HEK293 (cell line): ENCODE data around the gene ZNF619.

ENCODE experiments used
- CTCF ChIA-PET: fragments of 350-600 bp; formaldehyde crosslinking; extraction: SDS; loops from one replicate; lab custom pipeline; 2021; ENCODE audit warnings: antibody characterized with exemption; lab: Yijun Ruan, JAX
- POLR2A ChIA-PET: fragments of 300-600 bp; formaldehyde crosslinking; extraction: SDS; loops from one replicate; lab custom pipeline; 2020; ENCODE audit warnings: antibody characterized with exemption, inconsistent platforms; lab: Yijun Ruan, JAX
- H3K27ac ChIP-seq: fragments of 200-500 bp; sonication (Bioruptor generic); 2 replicates; pipeline ENCODE4 v1.5.1; 2014; ENCODE audit warnings: low read depth, low read length, control low read depth, inconsistent platforms; ENCODE audit errors: extremely low read depth
- H3K36me3 ChIP-seq, 2 experiments: fragments of 200-500 bp in 1 of 2; sonication (Bioruptor generic) in 1 of 2; 1 replicate in 1 of 2; 2 replicates in 1 of 2; pipeline ENCODE4 v1.5.1; 2014 to 2017; ENCODE audit warnings: inconsistent platforms in 2 of 2, low read length in 2 of 2; ENCODE audit not compliant: control insufficient read depth in 2 of 2, insufficient read depth in 1 of 2
- H3K4me1 ChIP-seq: fragments of 200-500 bp; sonication (Bioruptor generic); 2 replicates; pipeline ENCODE4 v1.5.1; 2014; ENCODE audit warnings: mild to moderate bottlenecking, low read length, inconsistent platforms; ENCODE audit not compliant: control insufficient read depth, insufficient read depth
- H3K4me3 ChIP-seq: 2 replicates; pipeline ENCODE4 v1.5.1; 2011; ENCODE audit warnings: low read depth, mild to moderate bottlenecking, control low read depth, low read length, moderate library complexity
- H3K9me3 ChIP-seq: fragments of 200-500 bp; sonication (Bioruptor generic); 2 replicates; pipeline ENCODE4 v1.5.1; 2014; ENCODE audit warnings: low read depth, low read length, inconsistent platforms; ENCODE audit not compliant: control insufficient read depth, insufficient read depth
- GFI1B ChIP-seq: fragments of 450-650 bp; formaldehyde crosslinking; IDR thresholded peaks from 2 replicates; pipeline ENCODE4 v1.5.1; 2016; ENCODE audit warnings: missing biosample characterization, missing genetic modification characterization
- GLIS2 ChIP-seq: fragments of 450-650 bp; formaldehyde crosslinking; IDR thresholded peaks from 2 replicates; pipeline ENCODE4 v1.5.1; 2016; ENCODE audit warnings: missing biosample characterization, missing genetic modification characterization
- KLF10 ChIP-seq: fragments of 450-650 bp; IDR thresholded peaks from 2 replicates; pipeline ENCODE4 v1.5.1; 2018; ENCODE audit warnings: missing biosample characterization, mild to moderate bottlenecking, missing genetic modification characterization
- SCRT2 ChIP-seq: fragments of 450-650 bp; formaldehyde crosslinking; IDR thresholded peaks from 2 replicates; pipeline ENCODE4 v1.5.1; 2016; ENCODE audit warnings: missing biosample characterization, missing genetic modification characterization
- YY1 ChIP-seq: fragments of 450-650 bp; formaldehyde crosslinking; IDR thresholded peaks from 2 replicates; pipeline ENCODE4 v1.5.1; 2018; ENCODE audit warnings: missing biosample characterization, missing genetic modification characterization
- ZNF157 ChIP-seq: fragments of 450-650 bp; formaldehyde crosslinking; IDR thresholded peaks from 2 replicates; pipeline ENCODE4 v1.5.1; 2016; ENCODE audit warnings: missing biosample characterization, missing genetic modification characterization
- ZNF19 ChIP-seq: fragments of 450-650 bp; formaldehyde crosslinking; IDR thresholded peaks from 2 replicates; pipeline ENCODE4; 2016; ENCODE audit warnings: missing biosample characterization, missing genetic modification characterization, low read depth
- ZNF311 ChIP-seq: fragments of 450-650 bp; formaldehyde crosslinking; IDR thresholded peaks from 2 replicates; pipeline ENCODE4 v1.5.1; 2017; ENCODE audit warnings: missing biosample characterization, missing genetic modification characterization, borderline replicate concordance
- ZNF335 ChIP-seq: fragments of 450-650 bp; formaldehyde crosslinking; conservative IDR thresholded peaks from 2 replicates; pipeline ENCODE4 v1.5.1; 2016; ENCODE audit warnings: missing biosample characterization, missing genetic modification characterization
- ZNF426 ChIP-seq: fragments of 450-650 bp; formaldehyde crosslinking; IDR thresholded peaks from 2 replicates; pipeline ENCODE4 v1.5.1; 2017; ENCODE audit warnings: missing biosample characterization, missing genetic modification characterization, mild to moderate bottlenecking, inconsistent platforms, moderate library complexity
- ZNF433 ChIP-seq: fragments of 450-650 bp; formaldehyde crosslinking; IDR thresholded peaks from 2 replicates; pipeline ENCODE4 v1.5.1; 2016; ENCODE audit warnings: missing biosample characterization, missing genetic modification characterization, low read depth
- ZNF473 ChIP-seq: fragments of 450-650 bp; formaldehyde crosslinking; IDR thresholded peaks from 2 replicates; pipeline ENCODE4 v1.5.1; 2017; ENCODE audit warnings: missing biosample characterization, missing genetic modification characterization
- ZNF544 ChIP-seq: fragments of 450-650 bp; formaldehyde crosslinking; IDR thresholded peaks from 2 replicates; pipeline ENCODE4 v1.5.0; 2017; ENCODE audit warnings: missing biosample characterization, missing genetic modification characterization
- ZNF560 ChIP-seq: fragments of 450-650 bp; formaldehyde crosslinking; IDR thresholded peaks from 2 replicates; pipeline ENCODE4 v1.5.1; 2017; ENCODE audit warnings: missing biosample characterization, missing genetic modification characterization, borderline replicate concordance
- ZNF571 ChIP-seq: fragments of 450-650 bp; formaldehyde crosslinking; IDR thresholded peaks from 2 replicates; pipeline ENCODE4 v1.5.0; 2017; ENCODE audit warnings: missing biosample characterization, missing genetic modification characterization
- ZNF660 ChIP-seq: fragments of 450-650 bp; IDR thresholded peaks from 2 replicates; pipeline ENCODE4 v1.5.1; 2018; ENCODE audit warnings: missing biosample characterization, mild to moderate bottlenecking, missing genetic modification characterization
- ZNF707 ChIP-seq: fragments of 450-650 bp; formaldehyde crosslinking; IDR thresholded peaks from 2 replicates; pipeline ENCODE4 v1.5.1; 2016; ENCODE audit warnings: missing biosample characterization, missing genetic modification characterization
- ZNF76 ChIP-seq: fragments of 450-650 bp; formaldehyde crosslinking; IDR thresholded peaks from 2 replicates; pipeline ENCODE4; 2016; ENCODE audit warnings: low read depth, missing biosample characterization, missing genetic modification characterization, borderline replicate concordance
- ZSCAN23 ChIP-seq: fragments of 450-650 bp; formaldehyde crosslinking; IDR thresholded peaks from 2 replicates; pipeline ENCODE4 v1.5.1; 2016; ENCODE audit warnings: missing biosample characterization, missing genetic modification characterization
- TF ChIP-seq, protein P1 (sequence below): fragments of 450-650 bp; formaldehyde crosslinking; IDR thresholded peaks from 2 replicates; pipeline ENCODE4 v1.5.1; 2016; ENCODE audit warnings: missing biosample characterization, missing genetic modification characterization
- TF ChIP-seq, protein P2 (sequence below): fragments of 450-650 bp; formaldehyde crosslinking; IDR thresholded peaks from 2 replicates; pipeline ENCODE4 v1.5.1; 2016; ENCODE audit warnings: missing biosample characterization, missing genetic modification characterization
- TF ChIP-seq, protein P3 (sequence below): fragments of 450-650 bp; formaldehyde crosslinking; IDR thresholded peaks from 2 replicates; pipeline ENCODE4 v1.5.1; 2017; ENCODE audit warnings: missing biosample characterization, mild to moderate bottlenecking, missing genetic modification characterization, moderate library complexity

Gene ZNF619

DNA sequence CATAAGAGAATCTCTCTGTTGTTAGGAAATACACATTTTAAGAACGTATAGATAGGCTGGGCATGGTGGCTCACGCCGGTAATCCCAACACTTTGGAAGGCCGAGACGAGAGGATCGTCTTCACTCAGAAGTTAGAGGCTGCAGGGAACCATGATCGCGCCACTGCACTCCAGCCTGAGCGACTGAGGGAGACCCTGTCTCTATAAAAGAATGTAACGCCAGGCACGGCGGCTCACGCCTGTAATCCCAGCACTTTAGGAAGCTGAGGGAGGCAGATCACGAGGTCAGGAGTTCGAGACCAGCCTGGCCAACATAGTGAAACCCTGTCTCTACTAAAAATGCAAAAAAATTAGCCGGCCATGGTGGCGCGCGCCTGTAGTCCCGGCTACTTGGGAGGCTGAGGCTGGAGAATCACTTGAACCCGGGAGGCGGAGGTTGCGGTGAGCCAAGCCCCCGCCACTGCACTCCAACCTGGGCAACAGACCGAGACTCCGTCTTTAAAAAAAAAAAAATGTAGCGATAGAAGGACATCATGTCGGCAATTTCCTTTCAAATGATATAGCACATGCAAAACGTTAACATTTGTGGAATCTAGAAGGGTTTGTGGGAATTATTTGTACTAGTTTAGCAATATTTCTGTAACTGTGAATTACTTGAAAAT, 20.5 kb upstream of the ZNF619 start:
- ChIA-PET CTCF (interaction anchor here (0.6 kb wide), 1 partner anchor 17 kb away, joined by 3 read pairs; no protein-coding TSS in a partner anchor), POLR2A (interaction anchor here (0.6 to 1.9 kb wide), 11 partner anchors 8 to 482 kb away, joined by 3 to 15 read pairs (median 3); partner anchors contain the start of genes EIF1B, ZNF619, ZNF620 and ZNF621)
- H3K27ac ChIP-seq = no peak overlapping the region
- H3K9me3 ChIP-seq = no peaks in the 10 kb centered on the region
- peaks cover 24 to 38% of the 10 kb centered on the region in 2 experiments; a peak in 2 of 3 replicates for H3K36me3 ChIP-seq
- TF ChIP-seq SCRT2 (tag by site-specific recombination) (no peak), ZNF571 (tag by site-specific recombination) (no peak), ZNF473 (tag by site-specific recombination) (no peak), GFI1B (tag by site-specific recombination) (no peak), ZNF157 (tag by site-specific recombination) (no peak), ZNF707 (tag by site-specific recombination) (no peak), ZNF544 (tag by site-specific recombination) (no peak), ZNF560 (tag by site-specific recombination) (no peak), ZNF311 (tag by site-specific recombination) (no peak), ZSCAN23 (tag by site-specific recombination) (no peak), ZNF19 (no peak)
- TF ChIP-seq, protein P1, sequence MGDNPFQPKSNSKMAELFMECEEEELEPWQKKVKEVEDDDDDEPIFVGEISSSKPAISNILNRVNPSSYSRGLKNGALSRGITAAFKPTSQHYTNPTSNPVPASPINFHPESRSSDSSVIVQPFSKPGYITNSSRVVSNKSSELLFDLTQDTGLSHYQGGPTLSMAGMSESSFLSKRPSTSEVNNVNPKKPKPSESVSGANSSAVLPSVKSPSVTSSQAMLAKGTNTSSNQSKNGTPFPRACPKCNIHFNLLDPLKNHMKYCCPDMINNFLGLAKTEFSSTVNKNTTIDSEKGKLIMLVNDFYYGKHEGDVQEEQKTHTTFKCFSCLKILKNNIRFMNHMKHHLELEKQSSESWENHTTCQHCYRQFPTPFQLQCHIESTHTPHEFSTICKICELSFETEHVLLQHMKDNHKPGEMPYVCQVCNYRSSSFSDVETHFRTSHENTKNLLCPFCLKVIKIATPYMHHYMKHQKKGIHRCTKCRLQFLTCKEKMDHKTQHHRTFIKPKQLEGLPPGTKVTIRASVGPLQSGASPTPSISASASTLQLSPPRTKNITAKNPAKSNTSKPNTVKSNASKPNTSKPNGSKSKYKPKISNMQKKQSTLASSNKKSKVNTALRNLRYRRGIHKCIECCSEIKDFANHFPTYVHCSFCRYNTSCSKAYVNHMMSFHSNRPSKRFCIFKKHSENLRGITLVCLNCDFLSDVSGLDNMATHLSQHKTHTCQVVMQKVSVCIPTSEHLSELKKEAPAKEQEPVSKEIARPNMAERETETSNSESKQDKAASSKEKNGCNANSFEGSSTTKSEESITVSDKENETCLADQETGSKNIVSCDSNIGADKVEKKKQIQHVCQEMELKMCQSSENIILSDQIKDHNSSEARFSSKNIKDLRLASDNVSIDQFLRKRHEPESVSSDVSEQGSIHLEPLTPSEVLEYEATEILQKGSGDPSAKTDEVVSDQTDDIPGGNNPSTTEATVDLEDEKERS (tag by site-specific recombination) = no peak
- H3K4me3 ChIP-seq = peak overlapping the region; percentile 90
- no peaks in the 10 kb centered on the region for H3K4me1 ChIP-seq

DNA sequence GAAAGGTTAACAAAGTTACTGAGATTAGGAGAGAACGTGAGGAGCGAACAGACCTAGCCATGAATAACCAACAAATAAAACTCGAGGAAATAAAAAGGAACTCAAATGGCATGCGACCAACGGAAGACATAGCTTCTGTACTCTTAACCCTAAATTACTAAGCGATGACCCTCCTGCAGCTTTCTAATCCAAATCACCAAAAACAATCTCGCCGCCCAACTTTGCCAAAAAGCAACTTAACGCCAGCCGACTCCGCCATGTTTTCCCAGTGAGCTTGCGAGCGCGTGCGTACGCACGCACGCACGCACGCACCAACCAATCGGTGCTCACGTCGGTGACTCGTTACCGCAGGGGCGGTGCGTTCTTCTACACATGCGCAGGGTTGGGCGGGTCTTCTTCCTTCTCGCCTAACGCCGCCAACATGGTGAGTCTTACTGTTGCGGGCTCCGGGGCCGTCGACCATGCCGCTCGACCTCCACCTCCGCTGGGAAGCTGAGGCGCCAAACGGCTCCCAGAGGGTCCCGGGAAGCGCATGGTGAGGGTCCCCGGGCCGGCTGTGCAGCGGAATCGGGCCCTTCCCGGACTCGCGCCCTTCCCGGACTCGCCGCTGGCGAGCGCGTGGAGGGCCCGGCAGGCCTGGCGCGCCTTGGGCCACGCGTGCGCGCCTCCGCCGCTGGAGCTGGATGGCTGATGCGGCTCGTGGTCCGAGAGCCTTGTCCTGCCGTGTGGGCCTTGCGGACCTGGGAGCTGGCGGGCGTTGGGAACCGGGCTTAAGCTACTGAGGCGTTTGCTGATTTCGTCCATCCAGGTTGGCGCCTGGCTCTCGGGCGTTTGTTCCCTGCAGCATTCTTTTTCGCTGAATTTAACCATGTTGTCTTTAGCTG, 19.7 kb upstream of the ZNF619 start, which contains the start of gene RPL14:
RPL14 (plus strand) TSS at position 400 of the 884 bp plus-strand sequence; CDS start at position 533, 133 bp downstream.
- Histone ChIP-seq H3K4me3 (peak within 1 kb of the TSS; percentile 90), H3K9me3 (no peaks in the 10 kb centered on the region), H3K4me1 (no peaks in the 10 kb centered on the region), H3K27ac (peak within 1 kb of the TSS; percentile 62; the same call in 1 of the 2 replicates), H3K36me3 (peaks cover 24 to 46% of the 10 kb centered on the region in 2 experiments; a peak in 2 of 3 replicates)
- ChIA-PET CTCF (interaction anchor here (0.6 to 0.7 kb wide), 2 partner anchors 17 to 227 kb away, joined by 3 read pairs; no protein-coding TSS in a partner anchor), POLR2A (interaction anchor here (0.6 to 1.9 kb wide), 11 partner anchors 9 to 481 kb away, joined by 3 to 15 read pairs (median 3); partner anchors contain the start of genes EIF1B, ZNF619, ZNF620 and ZNF621)
- TF ChIP-seq GLIS2 (tag by site-specific recombination) = no peak
- peak; percentile 39 for TF ChIP-seq ZNF335
- TF ChIP-seq ZNF76 (tag by site-specific recombination) = peak; percentile 69; the same call in 1 of the 2 replicates
- 0 out of 2 replicates have a peak, but pooled peaks have one; percentile 6 for TF ChIP-seq KLF10
- 0 out of 2 replicates have a peak, but pooled peaks have one; percentile 36 for TF ChIP-seq YY1 (tag by site-specific recombination)
- TF ChIP-seq, protein P2, sequence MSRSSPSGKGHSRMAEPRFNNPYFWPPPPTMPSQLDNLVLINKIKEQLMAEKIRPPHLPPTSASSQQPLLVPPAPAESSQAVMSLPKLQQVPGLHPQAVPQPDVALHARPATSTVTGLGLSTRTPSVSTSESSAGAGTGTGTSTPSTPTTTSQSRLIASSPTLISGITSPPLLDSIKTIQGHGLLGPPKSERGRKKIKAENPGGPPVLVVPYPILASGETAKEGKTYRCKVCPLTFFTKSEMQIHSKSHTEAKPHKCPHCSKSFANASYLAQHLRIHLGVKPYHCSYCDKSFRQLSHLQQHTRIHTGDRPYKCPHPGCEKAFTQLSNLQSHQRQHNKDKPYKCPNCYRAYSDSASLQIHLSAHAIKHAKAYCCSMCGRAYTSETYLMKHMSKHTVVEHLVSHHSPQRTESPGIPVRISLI (tag by site-specific recombination) = no peak
- TF ChIP-seq ZNF433 (tag by site-specific recombination) = no peak
- peak; percentile 15; the same call in 1 of the 2 replicates for TF ChIP-seq ZNF660
- no peak for TF ChIP-seq ZNF426 (tag by site-specific recombination)
- TF ChIP-seq, protein P3, sequence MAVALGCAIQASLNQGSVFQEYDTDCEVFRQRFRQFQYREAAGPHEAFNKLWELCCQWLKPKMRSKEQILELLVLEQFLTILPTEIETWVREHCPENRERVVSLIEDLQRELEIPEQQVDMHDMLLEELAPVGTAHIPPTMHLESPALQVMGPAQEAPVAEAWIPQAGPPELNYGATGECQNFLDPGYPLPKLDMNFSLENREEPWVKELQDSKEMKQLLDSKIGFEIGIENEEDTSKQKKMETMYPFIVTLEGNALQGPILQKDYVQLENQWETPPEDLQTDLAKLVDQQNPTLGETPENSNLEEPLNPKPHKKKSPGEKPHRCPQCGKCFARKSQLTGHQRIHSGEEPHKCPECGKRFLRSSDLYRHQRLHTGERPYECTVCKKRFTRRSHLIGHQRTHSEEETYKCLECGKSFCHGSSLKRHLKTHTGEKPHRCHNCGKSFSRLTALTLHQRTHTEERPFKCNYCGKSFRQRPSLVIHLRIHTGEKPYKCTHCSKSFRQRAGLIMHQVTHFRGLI (tag by site-specific recombination) = peak; percentile 34; the same call in 1 of the 2 replicates
